ENCODE data around the gene CNST.
"Not testable (repeated sequence)": the region's sequence is repeated elsewhere in the genome, so short reads cannot be mapped to it uniquely, and the experiment has no call there.

CNST gene

DNA sequence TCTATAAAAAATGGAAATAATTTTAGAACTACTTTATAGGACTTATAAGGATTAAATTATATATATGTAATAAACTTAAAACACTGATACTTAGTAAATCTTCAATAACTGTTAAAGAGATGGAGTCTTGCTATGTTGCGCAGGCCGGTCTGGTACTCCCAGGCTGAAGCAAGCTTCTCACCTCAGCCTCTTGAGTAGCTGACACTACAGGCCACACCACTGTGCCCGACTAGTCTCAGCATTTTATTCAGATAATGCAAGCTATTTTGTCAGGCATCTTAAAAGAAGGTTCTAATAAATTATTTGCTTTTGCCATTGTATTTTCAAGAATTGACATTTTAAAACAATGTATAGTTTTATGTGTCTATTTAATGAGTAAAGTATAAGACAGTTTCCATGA lies 20.8 kb downstream of the CNST start:
- DNase-seq, result no peak

DNA sequence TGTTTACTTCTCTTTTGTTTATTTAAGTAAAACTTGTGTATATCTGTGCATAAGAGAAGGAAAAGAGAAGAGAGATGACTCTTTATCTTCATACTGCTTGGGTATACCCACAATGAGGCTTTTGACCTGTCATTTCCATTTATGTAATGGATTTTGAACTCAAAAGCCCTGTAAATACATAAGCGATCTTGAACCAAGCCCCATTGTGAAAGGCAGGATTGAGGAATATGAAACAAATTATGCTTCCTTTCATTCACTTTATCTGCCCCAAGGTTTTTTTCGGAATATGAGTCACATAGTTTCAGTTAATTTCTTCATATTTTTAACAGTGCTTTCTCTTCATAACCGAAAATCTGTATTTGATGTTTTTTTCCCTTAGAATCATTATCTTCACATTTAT lies 21.4 kb downstream of the CNST start:
- DNase-seq, result no peak

- no peak for DNase-seq
These were observed 22.0 kb downstream of the CNST start for GRCh38 chr1:246588159-246588721.

- DNase-seq, result not testable (repeated sequence)
These were observed 23.7 kb downstream of the CNST start for GRCh38 chr1:246589919-246590318.

DNA sequence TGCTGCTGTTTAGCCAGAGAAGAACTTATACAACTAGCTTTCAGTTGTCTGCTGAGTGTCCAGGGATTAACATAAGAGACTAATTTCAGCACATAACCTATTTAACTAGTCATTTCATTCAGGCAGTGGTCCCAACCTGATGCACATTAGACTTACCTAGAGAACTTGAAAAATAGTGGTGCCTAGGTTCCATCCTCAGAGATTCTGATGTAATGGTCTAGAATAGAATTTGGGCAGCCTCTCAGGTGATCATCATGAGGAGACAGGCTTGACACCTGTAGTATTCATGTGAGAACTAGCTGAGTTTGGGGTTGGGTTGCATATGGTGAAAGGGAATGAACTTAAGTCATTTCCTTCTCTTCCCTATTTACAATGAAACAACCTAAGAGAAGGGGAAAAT lies 24.8 kb downstream of the CNST start:
- DNase-seq, result no peak

GRCh38 chr1:246591504-246591903 lies 25.2 kb downstream of the CNST start:
- DNase-seq, result no peak

GRCh38 chr1:246591958-246592357 lies 25.7 kb downstream of the CNST start:
- DNase-seq, result no peak

- no peak for DNase-seq
These were observed 26.4 kb downstream of the CNST start for GRCh38 chr1:246592695-246593094.

GRCh38 chr1:246595146-246595545 lies 28.9 kb downstream of the CNST start:
- DNase-seq, result no peak

DNA sequence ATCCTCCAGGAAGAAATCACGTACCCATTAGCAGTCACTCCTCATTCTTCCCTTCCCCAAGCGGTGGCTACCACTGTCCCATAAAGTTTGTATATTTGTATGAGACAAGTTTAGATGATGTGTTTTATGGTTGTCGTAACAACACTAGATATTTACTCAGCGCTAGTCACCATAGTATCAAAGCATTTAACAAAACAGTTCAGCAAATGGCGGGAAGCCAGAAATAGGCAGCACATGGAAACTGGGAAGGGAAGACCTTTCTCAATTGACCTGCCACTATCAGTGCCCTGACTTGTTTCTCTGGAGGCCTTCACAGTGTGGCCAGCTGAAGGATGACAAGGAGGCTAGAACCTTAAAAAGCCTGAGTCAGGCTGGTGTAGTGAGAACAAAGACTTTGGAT lies 31.1 kb downstream of the CNST start:
- no peak for DNase-seq

- DNase-seq, result no peak
These were observed 31.7 kb downstream of the CNST start for GRCh38 chr1:246597971-246598370.

GRCh38 chr1:246599315-246599714 lies 33.1 kb downstream of the CNST start:
- no peak for DNase-seq

GRCh38 chr1:246600579-246600978 lies 34.3 kb downstream of the CNST start:
- DNase-seq, result no peak

DNA sequence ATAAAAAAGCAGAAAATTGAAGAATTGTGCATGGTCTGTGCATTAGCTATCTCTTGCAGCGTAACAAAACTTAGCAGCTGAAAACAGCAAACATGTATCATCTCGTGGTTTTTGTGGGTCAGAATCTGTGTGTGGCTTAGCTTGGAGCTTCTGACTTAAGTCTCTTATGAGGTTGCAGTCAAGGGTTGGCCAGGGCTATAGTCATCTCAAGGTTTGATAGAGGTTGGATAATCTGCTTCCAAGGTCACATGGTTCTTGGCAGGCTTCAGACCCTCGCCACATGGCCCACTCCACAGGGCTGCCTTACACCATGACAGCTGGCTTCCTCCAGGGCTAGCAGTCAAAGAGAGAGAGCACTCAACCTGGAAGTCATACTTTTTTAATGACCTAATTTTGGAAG lies 35.9 kb downstream of the CNST start:
- peak; percentile 70 for DNase-seq

DNA sequence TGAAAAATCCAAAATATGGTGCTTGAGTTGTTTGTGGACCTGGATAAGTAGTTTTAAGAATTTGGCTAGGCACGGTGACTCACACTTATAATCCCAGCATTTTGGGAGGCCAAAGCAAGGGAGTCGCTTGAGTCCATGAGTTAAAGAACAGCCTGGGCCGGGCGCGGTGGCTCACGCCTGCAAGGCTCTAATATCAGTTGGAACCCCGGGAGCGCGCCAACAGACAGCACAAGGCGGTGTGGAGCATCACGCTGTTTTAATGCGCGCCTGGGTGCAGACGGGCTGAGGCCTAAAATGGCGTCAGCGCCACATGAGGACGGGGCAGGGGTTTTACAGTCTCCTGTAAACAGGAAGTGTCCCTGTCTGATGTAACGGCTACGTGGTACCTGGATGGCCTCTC lies 39.0 kb downstream of the CNST start:
- not testable (repeated sequence) for DNase-seq

- no peak for DNase-seq
These were observed 41.2 kb downstream of the CNST start for GRCh38 chr1:246607462-246607861.

- DNase-seq, result peak; percentile 66
These were observed 42.5 kb downstream of the CNST start for GRCh38 chr1:246608616-246609376.

DNA sequence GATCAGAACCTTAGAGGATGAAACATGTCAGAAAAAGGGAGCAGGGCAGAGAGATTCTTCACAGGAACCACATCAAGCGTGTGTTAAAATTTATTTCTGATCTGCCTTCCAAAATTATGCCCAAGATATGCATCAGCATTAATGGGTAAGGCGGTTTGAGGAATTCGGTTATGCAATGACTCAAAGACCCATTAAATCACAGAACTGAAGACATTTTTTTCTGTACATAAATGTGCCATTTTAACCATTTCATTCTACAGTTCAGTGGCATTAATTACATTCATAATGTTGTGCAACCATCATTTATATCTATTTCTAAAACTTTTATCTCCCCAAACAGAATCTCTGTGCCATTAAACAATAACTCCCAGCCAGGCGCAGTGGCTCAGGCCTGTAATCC lies 43.4 kb downstream of the CNST start:
- no peak for DNase-seq

DNA sequence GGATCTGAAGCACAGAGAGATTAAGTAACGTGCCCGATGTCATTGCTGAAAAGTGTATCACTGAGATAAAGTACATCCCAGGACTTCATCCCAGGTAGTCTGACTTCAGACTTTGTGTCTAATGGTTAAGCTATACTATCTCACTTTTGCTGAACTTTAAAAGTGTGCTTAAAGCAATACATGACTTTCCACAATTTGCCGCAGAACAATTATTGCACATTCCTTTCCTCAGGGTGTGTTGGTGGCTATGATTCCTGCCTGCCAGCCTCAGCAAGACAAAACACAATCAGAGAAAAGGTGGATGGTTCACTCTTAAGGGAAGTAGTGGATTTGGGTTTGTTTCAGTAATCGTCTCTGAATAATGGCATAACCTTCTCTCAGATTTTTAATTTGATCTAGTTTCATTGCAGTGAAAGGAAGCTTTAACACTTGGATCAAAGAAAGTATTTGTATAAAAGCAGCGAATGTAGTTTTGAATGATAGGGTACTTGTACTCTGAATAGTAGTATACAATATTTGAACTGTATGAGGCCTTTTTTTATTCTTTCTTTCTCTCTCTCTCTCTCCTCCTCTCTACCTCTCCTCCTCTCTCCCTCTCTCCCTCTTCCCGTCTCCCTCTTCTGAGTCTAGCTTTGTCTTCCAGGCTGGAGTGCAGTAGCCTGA lies 47.0 kb downstream of the CNST start:
- DNase-seq, result no peak

GRCh38 chr1:246617156-246617555 lies 50.9 kb downstream of the CNST start:
- no peak for DNase-seq

DNA sequence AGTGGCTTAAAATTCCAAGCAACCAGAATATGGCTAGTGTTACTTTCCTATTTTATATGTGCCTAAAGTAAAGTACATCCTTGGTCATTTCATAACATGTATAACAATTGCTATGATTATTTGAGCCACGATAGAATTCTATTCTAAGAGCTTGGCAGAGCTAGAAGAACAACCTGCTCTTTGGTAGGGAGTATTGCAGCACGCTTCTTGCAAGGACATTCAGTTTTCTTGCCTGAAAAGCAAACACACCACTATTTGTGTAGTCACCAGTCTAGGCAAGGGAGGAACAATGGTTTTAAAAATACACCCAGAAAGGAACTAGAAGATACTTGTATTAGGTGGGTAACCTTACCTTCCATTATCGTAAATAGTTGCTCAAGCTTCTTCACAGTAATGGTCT lies 51.5 kb downstream of the CNST start:
- DNase-seq, result no peak

GRCh38 chr1:246618240-246618808 lies 52.1 kb downstream of the CNST start:
- no peak for DNase-seq

DNA sequence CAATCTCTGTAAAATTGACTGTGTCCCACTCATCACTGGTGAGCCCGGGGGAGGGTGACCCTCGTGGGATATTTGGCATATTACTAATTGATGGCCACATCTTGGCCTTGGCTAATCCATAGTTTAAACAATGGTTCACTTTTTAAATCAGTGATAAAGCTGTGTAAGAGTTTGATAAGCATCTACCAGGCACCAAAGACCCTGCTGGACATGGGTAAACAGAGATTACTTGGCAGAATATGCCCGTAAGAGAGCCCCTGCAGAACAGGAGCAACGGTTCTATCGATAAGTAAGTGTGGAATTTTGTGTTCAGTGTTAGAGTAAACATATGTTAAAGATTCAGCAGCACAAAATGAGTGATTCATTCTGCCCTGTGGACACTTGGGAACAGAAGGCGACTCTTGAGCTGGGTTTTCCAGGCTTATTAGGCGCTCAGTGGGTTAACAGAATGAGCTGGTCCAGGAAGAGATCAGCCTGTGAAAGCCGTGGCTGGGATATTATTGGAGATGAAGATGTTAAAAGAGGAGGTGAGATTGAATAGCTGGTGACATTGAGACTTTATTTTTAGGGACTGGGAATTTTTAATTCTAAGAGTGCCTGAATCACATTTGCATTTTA lies 55.9 kb downstream of the CNST start:
- no peak for DNase-seq

DNA sequence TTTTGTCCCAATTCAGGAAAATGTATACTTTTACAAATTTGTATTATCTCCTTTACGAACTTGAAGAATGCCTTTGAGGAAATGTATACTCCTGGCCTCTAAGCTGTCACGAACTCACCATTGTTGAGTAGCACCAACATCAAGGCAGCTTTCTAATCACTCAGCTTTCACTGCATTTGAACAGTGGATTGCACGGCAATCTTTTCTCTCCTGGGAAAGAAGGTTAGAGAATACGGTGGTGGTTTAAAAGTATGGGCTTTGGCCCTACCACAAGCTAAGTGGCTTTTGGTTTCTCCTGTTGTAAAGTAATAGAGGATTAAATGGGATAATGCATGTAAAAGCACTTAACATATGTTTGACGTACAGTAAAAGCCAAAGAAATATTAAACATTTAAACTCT lies 57.8 kb downstream of the CNST start:
- DNase-seq, result no peak

All from hematopoietic multipotent progenitor cell treated with erythropoietin and hydrocortisone succinate and interleukin-3 and kit ligand, for 4 days (in vitro differentiated cells).